SK-N-MC (cell line): ENCODE data around the gene SBNO2.
A peak's percentile ranks its signal among the peaks of the same experiment; 100 is the strongest.
"Not testable (repeated sequence)": the region's sequence is repeated elsewhere in the genome, so short reads cannot be mapped to it uniquely, and the experiment has no call there.

Experiments
- DNase-seq: peaks from one replicate; pipeline ENCODE4 v3.0.0-alpha.2; 2011; ENCODE audit warnings: low read depth, low spot score
- H3K27ac ChIP-seq: fragments of 200-600 bp; sonication (generic); 2 replicates; pipeline ENCODE4 v1.5.1; 2016; ENCODE audit warnings: mixed run types
- H3K36me3 ChIP-seq: fragments of 200-600 bp; sonication (generic); 2 replicates; pipeline ENCODE4 v1.6.1; 2017; ENCODE audit warnings: antibody characterized with exemption, low read length, mixed read lengths; ENCODE audit not compliant: insufficient read depth
- H3K4me3 ChIP-seq: fragments of 200-600 bp; sonication (generic); 2 replicates; pipeline ENCODE4 v1.5.1; 2016
- H3K9ac ChIP-seq: fragments of 200-600 bp; sonication (generic); 2 replicates; pipeline ENCODE4 v1.8.0; 2017; ENCODE audit warnings: mixed run types, mixed read lengths; ENCODE audit not compliant: insufficient read length
- H3K9me3 ChIP-seq: fragments of 200-600 bp; sonication (generic); 2 replicates; pipeline ENCODE4 v1.6.1; 2017; ENCODE audit warnings: low read depth, mild to moderate bottlenecking, antibody characterized with exemption, low read length, moderate library complexity, mixed read lengths
- EZH2 ChIP-seq: fragments of 200-600 bp; sonication (generic); IDR thresholded peaks from one replicate; pipeline ENCODE4 v1.6.1; 2017; ENCODE audit warnings: antibody characterized with exemption
- FOXP2 ChIP-seq: optimal IDR thresholded peaks from 2 replicates; pipeline ENCODE3; 2011; ENCODE audit warnings: mild to moderate bottlenecking, moderate library complexity; ENCODE audit not compliant: insufficient read depth; ENCODE audit errors: extremely low read length, control extremely low read depth
- POLR2AphosphoS5 ChIP-seq: IDR thresholded peaks from 2 replicates; pipeline ENCODE4 v1.6.1; 2012; ENCODE audit warnings: mild to moderate bottlenecking, low read depth, low read length, borderline replicate concordance

Gene SBNO2

DNA sequence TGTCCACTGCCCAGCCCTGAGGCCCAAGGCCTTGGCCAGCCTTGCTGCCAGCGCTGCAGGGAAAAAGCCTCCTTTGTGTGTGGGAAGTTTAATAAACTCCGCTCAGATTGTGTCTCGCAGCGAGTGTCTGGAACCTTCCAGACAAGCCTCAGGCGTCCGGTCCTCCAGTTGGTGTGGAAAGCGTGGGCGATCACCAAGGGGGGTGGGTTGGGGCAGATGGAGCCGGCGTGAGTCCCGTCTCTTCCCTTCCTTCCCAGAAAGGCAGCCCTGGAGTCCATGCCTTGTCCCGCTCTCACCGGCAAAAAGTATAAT, 36.1 kb upstream of the SBNO2 start:
- no peak for TF ChIP-seq EZH2
- no peak for TF ChIP-seq POLR2AphosphoS5
- Histone ChIP-seq H3K27ac (0 out of 2 replicates have a peak overlapping the region, but pooled peaks have one; percentile 36), H3K9me3 (no peaks in the 10 kb centered on the region), H3K9ac (no peak overlapping the region), H3K4me3 (no peak overlapping the region), H3K36me3 (peaks cover 9% of the 10 kb centered on the region; the same call in 1 of the 2 replicates)
- DNase-seq, result no peak

DNA sequence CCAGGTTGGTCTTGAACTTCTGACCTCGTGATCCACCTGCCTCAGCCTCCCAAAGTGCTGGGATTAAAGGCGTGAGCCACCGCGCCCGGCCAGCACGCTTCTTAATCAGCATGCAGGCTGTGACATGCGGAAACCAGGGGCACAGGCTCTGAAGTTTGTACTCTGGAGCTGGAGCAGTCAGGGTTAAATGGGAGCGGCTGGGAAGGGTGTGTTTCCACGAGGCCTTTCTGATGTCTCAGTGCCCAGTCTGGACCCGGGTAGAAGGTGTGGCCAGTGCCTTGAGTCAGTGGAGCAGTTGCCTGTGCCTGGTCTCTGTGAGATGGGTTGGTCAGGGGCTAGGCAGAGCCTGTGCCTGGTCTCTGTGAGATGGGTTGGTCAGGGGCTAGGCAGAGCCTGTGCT, 34.8 kb upstream of the SBNO2 start:
- not testable (repeated sequence) for H3K27ac ChIP-seq, DNase-seq, H3K9me3 ChIP-seq, H3K9ac ChIP-seq, H3K36me3 ChIP-seq, H3K4me3 ChIP-seq

DNA sequence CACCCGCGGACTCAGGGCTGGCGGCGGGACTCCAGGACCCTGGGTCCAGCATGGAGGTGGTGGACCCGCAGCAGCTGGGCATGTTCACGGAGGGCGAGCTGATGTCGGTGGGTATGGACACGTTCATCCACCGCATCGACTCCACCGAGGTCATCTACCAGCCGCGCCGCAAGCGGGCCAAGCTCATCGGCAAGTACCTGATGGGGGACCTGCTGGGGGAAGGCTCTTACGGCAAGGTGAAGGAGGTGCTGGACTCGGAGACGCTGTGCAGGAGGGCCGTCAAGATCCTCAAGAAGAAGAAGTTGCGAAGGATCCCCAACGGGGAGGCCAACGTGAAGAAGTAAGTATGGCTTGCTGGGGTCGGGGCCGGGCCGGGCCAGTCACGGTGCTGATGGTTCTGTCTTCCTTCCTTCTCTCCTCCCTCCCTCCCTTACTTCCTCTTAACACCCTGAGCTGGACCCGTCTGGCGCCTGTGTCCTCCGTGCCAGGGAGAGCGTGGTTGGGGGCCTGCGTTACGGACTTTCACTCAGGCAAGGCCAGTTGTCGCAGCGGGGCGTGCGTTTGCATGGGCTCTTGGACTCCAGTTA, 32.9 kb upstream of the SBNO2 start:
- no peak for DNase-seq
- H3K27ac ChIP-seq, result no peak overlapping the region

DNA sequence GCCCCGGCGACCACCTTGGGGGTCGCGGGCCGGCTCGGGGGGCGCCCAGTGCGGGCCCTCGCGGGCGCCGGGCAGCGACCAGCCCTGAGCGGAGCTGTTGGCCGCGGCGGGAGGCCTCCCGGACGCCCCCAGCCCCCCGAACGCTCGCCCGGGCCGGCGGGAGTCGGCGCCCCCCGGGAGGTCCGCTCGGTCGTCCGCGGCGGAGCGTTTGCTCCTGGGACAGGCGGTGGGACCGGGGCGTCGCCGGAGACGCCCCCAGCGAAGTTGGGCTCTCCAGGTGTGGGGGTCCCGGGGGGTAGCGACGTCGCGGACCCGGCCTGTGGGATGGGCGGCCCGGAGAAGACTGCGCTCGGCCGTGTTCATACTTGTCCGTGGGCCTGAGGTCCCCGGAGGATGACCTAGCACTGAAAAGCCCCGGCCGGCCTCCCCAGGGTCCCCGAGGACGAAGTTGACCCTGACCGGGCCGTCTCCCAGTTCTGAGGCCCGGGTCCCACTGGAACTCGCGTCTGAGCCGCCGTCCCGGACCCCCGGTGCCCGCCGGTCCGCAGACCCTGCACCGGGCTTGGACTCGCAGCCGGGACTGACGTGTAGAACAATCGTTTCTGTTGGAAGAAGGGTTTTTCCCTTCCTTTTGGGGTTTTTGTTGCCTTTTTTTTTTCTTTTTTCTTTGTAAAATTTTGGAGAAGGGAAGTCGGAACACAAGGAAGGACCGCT, 32.2 kb upstream of the SBNO2 start:
- no peak overlapping the region for H3K27ac ChIP-seq
- no peak for TF ChIP-seq EZH2
- no peak for TF ChIP-seq FOXP2

More for the DNA sequence above, 32.9 kb upstream of the SBNO2 start:
- peak overlapping the region; percentile 79 for H3K9ac ChIP-seq
- peak overlapping the region; percentile 87 for H3K4me3 ChIP-seq
- TF ChIP-seq EZH2, result no peak
- TF ChIP-seq POLR2AphosphoS5, result no peak
- TF ChIP-seq FOXP2, result no peak
- H3K36me3 ChIP-seq, result peaks cover 5% of the 10 kb centered on the region; the same call in 1 of the 2 replicates
- H3K9me3 ChIP-seq, result no peaks in the 10 kb centered on the region

DNA sequence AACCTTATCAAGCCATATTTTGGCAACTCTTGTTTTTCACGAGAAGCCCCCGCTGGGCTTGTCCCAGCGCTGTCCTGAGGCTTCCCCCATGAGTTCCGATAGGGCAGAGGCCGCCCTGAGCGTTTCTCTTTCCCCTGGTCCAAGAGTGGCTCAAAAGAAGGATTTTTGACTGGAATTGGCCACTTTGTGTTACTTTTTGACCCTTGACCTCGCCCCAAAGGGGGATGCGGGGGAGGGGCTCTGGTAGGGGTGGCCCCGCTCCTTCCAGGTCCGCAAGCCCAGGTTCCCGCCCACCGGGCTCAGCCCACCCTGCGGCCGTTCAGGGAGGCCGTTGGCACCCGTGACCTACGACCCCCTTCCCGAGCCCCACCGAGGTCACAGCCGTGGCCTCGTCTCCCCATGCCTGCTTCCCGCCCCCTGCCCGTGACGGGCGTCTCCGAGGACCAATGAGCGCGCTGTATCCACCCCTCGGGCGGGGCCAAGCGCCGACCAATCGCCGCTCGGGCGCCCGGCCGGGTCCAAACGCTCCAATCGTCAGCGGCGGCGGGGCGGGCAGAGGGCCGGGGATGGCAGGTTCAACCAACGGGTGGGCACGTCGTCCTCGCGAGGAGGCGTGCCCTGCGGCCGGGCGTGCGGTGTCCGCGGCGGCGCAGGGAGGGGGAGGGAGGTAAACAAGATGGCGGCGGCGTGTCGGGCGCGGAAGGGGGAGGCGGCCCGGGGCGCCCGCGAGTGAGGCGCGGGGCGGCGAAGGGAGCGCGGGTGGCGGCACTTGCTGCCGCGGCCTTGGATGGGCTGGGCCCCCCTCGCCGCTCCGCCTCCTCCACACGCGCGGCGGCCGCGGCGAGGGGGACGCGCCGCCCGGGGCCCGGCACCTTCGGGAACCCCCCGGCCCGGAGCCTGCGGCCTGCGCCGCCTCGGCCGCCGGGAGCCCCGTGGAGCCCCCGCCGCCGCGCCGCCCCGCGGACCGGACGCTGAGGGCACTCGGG, 31.3 kb upstream of the SBNO2 start, which contains the start of gene STK11:
STK11 (plus strand) TSS at position 665 of the 986 bp plus-strand sequence. CDS start 1,136 bp downstream, outside the sequence.
- peak within 1 kb of the TSS; percentile 87 for H3K4me3 ChIP-seq
- H3K36me3 ChIP-seq, result peaks cover 5% of the 10 kb centered on the region; the same call in 1 of the 2 replicates
- H3K9me3 ChIP-seq, result no peaks in the 10 kb centered on the region
- H3K27ac ChIP-seq, result peak within 1 kb of the TSS; percentile 72; the same call in 1 of the 2 replicates
- peak within 1 kb of the TSS; percentile 79 for H3K9ac ChIP-seq
- DNase-seq, result peak; percentile 40
- no peak for TF ChIP-seq EZH2
- TF ChIP-seq FOXP2, result peak; percentile 84
- TF ChIP-seq POLR2AphosphoS5, result peak; percentile 53; the same call in 1 of the 2 replicates

More for the DNA sequence above, 32.2 kb upstream of the SBNO2 start:
- no peaks in the 10 kb centered on the region for H3K9me3 ChIP-seq
- peaks cover 5% of the 10 kb centered on the region; the same call in 1 of the 2 replicates for H3K36me3 ChIP-seq
- peak overlapping the region; percentile 87 for H3K4me3 ChIP-seq
- no peak for DNase-seq
- H3K9ac ChIP-seq, result peak overlapping the region; percentile 79

DNA sequence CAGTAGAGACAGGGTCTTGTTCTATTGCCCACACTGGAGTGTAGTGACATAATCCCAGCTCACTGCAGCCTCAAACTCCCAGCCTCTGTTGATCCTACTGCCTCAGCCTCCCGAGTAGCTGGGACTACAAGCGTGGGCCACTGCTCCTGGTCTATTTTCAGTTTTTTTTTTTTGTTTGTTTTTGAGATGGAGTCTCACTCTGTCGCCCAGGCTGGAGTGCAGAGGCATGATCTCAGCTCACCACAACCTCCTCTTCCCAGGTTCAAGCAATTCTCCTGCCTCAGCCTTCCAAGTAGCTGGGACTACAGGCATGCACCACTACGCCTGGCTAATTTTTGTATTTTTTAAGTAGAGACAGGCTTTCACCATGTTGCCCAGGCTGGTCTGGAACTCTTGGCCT, 26.5 kb upstream of the SBNO2 start:
- not testable (repeated sequence) for H3K9me3 ChIP-seq, H3K4me3 ChIP-seq, DNase-seq, H3K27ac ChIP-seq, H3K9ac ChIP-seq, H3K36me3 ChIP-seq

DNA sequence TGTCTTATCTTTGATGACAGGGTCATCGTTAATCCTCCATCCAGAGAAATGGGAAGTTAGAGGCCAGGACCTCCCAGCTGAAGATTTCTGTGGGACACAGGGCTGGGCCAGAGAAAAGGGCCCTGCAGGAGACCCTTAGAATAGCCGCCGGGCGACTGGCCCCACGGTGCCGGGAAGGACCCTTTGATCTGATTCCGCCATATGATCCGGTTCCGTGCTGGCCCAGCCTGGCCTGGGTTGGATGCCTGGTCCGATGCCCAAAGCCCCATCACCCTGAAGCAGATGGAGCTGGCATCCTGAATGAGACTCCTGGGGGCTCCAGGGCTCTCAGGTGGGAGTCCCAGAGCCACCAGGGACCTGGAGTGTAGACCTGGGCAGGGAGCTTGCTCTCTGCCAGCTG, 25.5 kb upstream of the SBNO2 start:
- TF ChIP-seq EZH2 (no peak), FOXP2 (no peak), POLR2AphosphoS5 (no peak)
- Histone ChIP-seq H3K4me3 (no peak overlapping the region), H3K9ac (no peak overlapping the region), H3K36me3 (no peaks in the 10 kb centered on the region), H3K27ac (no peak overlapping the region), H3K9me3 (no peaks in the 10 kb centered on the region)
- no peak for DNase-seq

DNA sequence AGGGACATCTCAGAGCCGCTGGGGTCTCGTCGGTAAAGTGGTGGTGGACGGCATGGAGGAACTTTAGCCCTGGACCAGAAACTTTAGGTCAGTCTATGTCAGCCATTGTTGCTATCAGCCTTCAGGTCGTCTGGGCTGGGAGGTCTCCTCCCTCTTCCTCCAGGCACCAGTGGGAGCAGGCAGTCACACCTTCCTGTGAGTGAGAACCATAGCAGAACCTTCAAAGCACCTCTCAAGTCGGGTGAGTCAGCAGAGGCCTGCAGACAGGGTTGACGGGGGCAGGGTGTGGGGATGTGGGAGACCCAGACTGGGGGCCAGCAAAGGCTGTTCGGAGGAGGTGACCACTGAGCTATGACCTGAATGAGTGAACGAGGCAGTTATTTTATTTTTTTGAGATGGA, 15.4 kb upstream of the SBNO2 start:
- Histone ChIP-seq H3K9me3 (no peaks in the 10 kb centered on the region), H3K4me3 (no peak overlapping the region), H3K27ac (no peak overlapping the region), H3K9ac (no peak overlapping the region), H3K36me3 (no peaks in the 10 kb centered on the region)
- DNase-seq, result no peak
- TF ChIP-seq FOXP2 (no peak), POLR2AphosphoS5 (no peak), EZH2 (no peak)
